Activated T-helper 1 cell treated with anti-CD3 and anti-CD28 coated beads, Interleukin-2, amount 50 U/mL, for 16 hours (primary cell): ENCODE data around the gene MFSD12.
A peak's percentile ranks its signal among the peaks of the same experiment; 100 is the strongest.

Source experiments
- DNase-seq, 2 donors: peaks; one replicate each; pipeline ENCODE4 v3.0.0-alpha.2; 2020; ENCODE audit warnings: low read depth in 1 of 2, low spot score in 1 of 2

The MFSD12 gene

DNA sequence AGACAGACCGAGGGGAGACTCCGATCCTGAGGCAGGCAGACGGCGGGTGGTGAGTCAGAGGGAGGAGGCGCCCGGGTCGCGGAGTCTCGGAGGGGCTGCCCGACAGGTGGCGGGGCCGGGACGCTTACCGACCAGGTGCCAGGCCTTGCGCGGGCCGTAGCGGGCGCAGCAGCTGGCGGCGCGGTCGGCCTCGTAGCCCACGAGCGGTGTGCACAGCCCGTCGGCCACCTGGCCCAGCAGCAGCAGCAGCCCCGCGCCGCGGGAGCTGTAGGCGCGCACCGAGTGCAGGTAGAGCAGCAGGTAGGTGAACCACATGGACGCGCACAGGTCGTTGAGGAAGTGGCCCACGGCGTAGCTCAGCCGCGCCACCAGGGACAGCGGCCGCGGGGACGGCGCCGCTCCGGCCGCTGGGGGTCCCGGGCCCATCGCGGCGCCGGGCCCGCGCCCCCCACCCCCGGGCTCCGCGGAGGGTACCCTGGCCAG, 367 bp downstream of the MFSD12 start:
- peak; percentile 28 to 51 for DNase-seq

DNA sequence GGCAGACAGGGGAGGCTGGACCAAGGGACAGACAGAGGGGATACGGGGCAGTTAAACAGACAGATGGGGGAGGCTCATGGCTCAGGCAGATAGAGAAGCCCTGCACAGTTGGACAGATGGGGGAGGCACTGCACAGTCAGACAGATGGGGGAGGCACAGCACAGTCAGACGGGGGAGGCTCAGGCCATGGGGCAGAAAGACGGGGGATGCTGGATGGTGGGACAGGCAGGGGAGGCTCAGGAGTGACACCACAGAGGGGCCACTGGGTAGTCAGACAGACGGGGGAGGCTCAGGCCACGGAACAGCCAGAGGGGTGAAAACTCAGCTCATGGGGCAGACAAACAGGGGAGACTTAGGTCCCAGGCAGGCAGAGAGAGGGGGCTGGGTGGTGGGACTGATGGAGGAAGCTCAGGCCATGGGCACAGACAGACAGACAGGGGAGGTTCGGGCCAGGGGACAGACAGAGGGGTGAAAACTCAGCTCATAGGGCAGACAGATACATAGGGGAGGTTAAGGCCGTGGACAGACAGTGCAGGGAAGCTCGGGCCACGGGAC, 886 bp downstream of the MFSD12 start:
- no peak for DNase-seq

DNA sequence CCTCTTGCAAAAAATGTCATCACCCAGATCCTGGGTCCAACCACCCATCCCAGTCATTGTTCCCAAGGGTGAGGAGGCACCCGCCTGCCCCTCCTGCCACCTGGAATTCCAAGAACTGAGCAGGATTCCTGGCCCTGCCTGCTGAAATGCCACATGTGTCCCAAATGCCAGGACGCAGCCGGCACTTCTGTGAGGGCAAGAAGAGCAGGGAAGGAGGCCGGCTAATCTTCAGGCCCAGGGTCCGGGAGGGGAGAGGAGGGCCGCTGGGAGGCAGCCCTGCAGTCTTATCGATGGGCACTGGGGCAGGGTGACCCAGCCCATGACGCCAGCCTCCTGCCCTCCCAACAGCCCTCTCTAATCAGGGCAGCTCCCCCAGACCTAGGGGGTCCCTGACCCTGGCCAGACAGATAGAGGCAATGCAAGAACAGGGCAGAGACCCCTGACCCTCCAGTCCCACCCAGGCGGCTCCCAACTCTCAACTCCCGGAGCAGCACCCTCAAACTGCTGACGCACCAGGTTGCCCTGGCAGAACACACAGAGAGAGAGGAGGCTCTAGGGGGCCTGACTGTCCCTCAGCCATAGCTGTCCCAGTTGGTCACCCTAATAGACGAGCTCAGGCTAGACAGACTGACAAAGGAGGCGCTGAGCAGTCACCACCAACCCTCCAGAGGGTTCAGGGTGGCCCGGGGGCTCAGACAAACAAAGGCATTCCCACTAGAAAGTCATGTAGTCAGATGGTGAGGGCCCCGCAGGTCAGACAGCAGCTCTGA, 1.5 kb downstream of the MFSD12 start:
- no peak for DNase-seq

DNA sequence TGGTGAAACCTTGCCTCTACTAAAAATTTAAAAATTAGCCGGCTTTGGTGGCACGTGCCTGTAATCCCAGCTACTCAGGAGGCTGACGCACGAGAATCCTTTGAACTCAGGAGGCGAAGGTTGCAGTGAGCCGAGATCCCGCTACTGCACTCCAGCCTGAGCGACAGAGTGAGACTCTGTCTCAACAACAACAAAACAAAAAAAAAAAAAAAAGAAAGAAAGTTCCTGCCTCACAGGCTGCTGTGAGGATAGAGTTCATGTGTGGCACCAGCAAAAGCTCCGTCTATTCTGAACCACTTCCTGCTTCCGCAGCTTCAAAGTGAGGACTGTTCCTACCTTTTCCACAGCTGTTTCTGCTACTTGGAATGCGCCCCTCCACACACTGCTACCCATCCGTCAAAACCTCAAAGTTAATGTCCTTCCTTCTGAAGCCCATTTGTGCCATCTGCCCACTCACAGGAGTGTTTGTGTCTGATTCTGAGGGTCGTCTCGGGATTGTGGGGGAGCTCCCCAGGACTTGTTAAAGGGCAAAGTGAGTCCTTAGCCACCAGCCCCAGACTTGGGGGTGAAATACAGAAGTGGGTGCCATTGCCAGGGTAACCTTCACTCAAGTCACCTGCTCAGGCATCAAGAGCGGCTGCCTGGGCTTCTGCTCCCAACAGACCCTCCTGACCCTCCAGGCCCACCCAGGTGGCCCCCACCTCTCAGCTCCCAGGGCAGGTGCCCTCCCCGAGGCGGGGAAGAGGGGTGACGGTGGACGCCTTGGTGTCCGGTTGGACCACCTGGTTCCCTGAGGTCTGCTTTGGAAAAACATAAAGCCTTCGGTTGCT, 2.9 kb downstream of the MFSD12 start:
- DNase-seq = no peak

GRCh38 chr19:3551792-3552095, 5.6 kb downstream of the MFSD12 start:
- no peak for DNase-seq

DNA sequence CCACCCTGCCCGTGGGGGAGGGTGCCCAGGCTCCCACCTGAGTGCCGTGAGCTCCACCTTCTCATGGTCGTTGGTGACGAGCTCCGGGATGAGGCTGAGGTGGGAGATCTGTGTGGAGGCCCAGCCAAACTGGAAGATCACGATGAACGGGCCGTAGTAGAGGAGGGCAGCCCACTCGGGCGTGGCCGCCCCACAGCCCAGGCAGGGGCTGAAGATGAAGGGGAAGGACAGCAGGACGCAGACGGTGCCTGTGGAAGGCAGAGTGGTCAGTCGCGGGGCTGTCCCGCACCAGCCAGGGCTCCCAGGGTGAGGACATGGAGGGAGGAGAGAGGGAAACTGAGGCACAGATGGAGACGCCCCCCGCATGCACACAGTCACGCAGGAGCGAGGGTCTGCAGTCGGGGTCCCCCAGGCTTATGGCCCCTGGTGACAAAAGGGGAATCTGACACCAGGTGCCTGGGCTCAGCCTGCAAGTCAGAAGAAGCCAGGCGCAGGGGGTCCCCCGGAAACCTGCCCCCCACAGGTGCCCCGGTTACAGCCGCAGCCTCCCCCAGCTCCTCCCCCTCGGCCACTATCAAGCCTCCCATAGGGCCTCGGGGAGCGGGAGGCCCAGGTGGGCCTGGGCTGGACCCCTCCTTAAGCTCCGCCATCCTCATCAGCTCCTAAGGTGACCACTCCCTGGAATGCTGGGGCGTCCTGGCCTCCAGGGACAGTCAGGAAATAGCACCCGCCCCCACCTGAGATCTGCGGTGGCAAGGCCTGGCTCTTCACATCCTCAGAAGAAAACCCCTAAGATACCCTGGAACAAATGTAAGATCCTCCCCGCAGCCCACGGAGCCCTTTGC, 6.2 kb downstream of the MFSD12 start:
- no peak for DNase-seq

DNA sequence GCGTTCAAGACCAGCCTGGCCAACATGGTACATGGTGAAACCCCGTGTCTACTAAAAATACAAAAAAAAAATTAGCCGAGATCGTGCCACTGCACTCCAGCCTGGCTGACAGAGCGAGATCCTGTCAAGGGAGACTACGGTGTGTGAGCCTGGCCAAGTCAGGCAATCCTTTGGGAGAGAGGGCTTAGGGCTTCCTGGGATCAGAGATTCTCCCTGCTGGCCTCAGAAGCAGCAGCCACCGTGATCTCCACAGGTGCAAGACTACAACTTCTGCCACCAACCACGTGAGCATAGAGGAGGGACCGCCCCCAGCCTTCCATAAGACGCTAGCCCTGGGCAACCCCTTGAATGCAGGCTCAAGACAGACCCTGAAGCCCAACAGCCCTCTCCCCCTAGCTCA, 7.6 kb downstream of the MFSD12 start:
- DNase-seq = no peak

- no peak for DNase-seq
Observed at GRCh38 chr19:3548606-3549005, 8.8 kb downstream of the MFSD12 start.

- no peak for DNase-seq
Observed at GRCh38 chr19:3547767-3548282, 9.6 kb downstream of the MFSD12 start.

DNA sequence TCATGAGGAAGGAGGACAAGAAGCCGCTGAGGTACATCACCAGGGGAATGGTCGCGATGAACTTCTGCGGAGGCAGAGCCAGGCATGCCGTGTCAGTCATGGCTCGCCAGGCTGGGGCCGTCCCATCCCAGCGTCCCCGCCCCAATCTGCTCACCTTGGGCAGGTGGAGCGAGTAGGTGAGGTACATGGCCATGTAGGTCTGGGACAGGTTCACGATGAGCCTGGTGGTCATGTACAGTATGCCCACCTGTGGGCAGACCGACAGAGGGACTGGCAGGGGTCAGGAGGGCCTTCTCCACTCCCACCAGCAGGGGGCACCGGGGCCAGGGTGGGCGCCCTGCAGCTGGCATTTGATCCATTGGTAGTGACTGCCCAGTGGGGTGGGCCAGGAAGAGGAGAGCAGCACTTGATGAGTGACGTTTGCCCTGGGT, 10.1 kb downstream of the MFSD12 start:
- no peak for DNase-seq

DNA sequence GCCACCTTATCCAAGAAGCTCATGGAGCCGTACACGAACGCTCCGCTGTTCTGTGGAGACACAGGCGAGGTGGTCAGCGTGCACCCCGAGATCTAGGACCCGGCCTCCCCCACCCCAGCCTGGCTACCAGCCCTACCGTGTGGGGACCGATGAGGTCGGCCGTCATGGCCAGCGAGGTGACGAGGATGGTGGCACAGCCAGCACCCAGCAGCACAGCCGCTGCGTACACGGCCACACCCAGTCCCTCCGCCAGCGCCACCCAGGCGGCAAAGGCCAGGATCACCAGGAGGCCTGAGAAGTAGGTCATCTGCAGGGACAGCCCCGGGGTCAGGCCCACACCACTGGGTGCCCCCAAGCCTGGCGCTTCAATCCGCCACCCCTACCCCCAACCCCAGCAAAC, 11.3 kb downstream of the MFSD12 start:
- no peak for DNase-seq

- DNase-seq = no peak
Observed at GRCh38 chr19:3545669-3546034, 11.7 kb downstream of the MFSD12 start.

GRCh38 chr19:3544742-3545668, 12.4 kb downstream of the MFSD12 start:
- DNase-seq = peak; percentile 68 to 75

DNA sequence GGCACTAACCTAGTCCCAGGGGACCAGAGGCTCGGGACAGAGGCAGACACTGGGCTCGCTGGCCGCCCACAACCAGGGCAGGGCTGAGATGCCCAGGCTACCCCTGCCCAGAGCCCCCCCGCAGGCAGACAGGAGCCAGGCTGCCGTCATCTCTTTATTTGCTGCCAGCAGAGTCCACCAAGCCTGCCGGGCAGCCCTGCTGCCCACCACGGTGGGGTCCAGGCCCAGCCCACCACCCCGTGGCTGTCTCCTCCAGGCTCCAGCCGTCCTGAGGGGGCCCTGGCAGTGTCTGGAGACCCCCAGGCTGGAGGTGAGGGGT, 13.4 kb downstream of the MFSD12 start:
- DNase-seq = no peak

DNA sequence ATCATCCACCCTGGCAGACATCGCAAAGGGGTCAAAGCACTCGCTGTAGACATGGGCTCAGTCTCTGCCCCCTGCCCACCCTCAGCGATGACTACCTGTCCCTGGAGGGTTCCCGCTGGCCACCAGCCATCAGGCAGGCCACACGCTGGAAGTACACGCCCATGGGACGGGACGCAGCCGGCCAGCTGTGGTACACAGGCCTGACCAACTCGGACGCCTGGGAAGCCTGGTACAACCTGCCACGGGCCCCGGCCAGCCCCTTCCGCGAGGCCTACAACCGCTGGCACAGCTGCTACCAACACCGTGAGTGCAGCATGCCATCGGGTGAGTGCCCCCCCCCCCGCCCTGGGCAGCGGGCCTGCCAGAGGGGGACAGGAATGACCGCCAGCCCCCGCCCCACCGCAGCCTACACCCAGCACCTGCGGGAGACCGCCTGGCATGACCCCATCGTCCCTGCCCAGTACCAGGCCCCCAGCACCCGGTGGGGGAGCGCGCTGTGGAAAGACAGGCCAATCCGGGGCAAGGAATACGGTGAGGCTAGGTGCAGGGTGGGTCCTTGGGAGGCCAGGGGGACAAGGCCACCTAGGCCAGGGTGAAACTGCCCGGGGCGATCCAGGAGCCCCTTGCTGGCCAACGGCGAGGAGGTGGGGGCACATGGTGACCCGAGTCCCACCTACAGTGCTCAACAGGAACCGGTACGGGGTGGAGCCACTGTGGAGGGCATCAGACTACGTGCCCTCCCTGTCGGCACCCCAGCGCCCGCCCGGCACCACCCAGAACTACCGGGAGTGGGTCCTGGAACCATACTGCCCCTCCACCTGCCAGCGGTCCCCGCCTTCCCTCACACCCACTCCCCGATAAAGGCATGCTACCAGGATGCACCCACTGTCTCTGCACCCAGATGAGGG, 14.0 kb downstream of the MFSD12 start:
- DNase-seq = no peak

GRCh38 chr19:3539756-3540118, 17.6 kb downstream of the MFSD12 start:
- DNase-seq = no peak

DNA sequence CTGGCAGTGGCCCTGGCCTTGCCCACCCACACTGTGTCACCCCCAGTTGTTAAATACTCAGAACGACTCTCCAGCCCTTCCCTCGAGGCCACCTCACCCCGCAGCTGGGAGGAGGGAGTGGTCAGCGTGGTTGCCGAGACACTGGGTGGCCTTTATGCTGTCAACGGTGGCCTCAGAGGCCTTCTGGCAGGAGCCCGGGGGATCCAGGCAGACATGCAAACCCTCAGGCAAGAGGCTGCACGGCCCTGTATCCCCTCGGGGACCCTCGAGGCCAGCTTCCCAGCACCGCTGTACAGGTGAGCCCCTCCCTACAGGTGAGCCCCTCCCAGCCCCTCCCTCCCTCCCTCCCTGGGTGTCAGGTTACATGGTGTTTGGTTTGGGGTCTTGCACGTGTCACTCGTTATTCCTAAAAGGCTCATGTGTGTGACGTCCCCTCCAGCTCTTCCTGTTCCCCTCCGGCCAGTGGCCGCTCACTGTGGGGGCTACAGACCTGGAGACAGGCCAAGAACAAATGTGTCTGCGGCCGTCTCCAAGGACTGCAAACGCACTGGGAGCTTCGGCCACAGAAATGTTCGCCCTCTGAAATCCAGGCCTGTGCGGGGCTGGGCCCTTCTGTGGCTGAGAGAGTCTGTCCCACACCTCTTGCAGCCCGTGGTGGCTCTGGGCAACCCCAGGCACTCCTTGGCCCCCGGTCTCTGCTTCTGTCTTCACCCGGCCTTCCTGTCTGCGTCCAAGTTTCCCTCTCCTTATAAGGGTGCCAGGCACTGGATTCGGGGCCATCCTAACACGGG, 18.2 kb downstream of the MFSD12 start, which contains the start of gene TEKTIP1:
Gene TEKTIP1, plus strand, starts transcription at position 210 of the 791 bp plus-strand sequence. Its CDS starts 4 bp downstream, at position 214.
- no peak for DNase-seq

GRCh38 chr19:3538258-3538929, 19.0 kb downstream of the MFSD12 start:
- DNase-seq = no peak
